Ammon's horn (tissue), 1 donor: ENCODE results near the gene EIPR1.
"Not testable (repeated sequence)": the region's sequence is repeated elsewhere in the genome, so short reads cannot be mapped to it uniquely, and the experiment has no call there.

Experiments used
- DNase-seq: peaks from one replicate; pipeline ENCODE4 v3.0.0-alpha.2; 2016; ENCODE audit warnings: low spot score

EIPR1 gene

DNA sequence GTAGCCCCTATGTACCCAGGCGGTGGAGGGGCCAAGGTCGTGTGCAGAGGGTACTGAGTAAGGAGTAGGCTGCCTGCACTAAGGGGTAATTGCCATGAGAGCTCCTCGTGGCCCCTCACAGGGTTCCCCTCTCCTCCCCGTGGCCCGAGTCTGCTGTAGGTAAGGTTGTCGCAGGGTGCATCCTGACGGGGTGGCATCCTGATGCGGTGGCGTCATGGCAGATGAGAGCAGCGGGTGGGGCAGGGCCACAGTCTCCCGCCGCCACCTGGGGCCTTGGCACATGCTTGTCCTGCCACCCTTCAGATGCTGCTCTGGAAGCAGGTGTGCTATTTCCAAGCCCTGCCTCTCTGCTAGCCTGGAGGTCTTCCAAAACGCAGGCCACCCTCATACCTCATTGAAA, 89.7 kb downstream of the EIPR1 start:
- no peak for DNase-seq

DNA sequence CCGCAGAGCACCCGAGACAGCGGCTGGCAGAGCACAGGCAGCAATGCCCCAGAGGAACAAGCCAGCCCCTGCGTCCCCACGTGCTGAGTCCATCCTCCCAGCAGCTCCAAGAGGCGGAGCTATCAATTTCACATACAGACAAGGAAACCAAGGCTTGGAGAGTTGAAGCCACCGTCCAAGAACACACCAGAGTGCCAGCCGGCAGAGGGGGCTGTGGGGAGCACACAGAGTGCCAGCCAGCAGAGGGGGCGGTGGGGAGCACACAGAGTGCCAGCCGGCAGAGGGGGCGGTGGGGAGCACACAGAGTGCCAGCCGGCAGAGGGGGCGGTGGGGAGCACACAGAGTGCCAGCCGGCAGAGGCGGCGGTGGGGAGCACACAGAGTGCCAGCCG, 91.0 kb downstream of the EIPR1 start:
- DNase-seq, result peak; percentile 49

- no peak for DNase-seq
Measured at GRCh38 chr2:3285901-3286645, 91.5 kb downstream of the EIPR1 start.

- no peak for DNase-seq
Measured at GRCh38 chr2:3284657-3285630, 92.7 kb downstream of the EIPR1 start.

DNA sequence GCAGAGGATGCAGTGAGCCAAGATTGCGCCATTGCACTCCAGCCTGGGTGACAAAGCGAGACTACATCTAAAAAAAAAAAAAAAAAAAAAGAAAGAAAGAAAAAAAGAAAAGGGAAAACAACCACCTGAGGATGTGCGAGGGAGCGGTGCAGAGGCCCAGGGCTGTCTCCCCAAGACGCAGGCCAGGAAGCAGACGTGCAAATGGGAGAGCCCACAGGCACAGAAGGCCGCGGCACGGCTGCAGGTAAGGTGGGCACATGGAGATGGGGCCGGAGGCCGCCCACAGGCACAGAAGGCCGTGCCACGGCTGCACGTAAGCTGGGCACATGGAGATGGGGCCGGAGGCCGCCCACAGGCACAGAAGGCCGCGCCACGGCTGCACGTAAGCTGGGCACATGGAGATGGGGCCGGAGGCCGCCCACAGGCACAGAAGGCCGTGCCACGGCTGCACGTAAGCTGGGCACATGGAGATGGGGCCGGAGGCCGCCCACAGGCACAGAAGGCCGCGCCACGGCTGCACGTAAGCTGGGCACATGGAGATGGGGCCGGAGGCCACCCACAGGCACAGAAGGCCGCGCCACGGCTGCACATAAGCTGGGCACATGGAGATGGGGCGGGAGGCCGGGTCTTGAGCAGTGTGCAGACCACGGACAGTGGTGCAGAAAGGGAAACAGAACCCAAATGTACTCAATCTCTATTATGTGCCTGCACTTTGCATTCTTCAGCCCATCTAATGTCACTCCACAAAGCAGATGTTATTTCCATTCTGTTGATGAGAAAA, 93.6 kb downstream of the EIPR1 start:
- DNase-seq, result not testable (repeated sequence)

DNA sequence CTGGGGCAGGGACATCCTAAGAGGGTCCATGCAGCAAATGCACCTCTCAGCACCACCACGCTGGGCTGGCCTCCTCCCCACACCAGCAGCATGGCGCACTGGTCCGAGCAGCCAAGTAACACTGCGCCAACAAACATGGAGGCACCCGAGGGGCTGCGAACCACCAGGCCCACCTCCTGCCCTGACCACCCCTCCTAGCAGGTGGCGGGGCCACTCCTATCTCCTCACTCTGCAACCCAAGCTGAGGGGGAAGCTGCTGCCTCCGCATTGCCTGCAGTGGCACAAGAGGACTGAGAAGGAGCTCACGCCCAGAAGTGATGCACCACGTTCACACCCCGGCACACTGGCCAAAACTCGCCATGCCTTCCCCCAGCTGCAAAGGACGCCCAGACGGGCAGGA, 94.4 kb downstream of the EIPR1 start:
- DNase-seq, result no peak

GRCh38 chr2:3282056-3282998, 95.3 kb downstream of the EIPR1 start:
- DNase-seq, result peak; percentile 87

GRCh38 chr2:3280683-3281520, 96.7 kb downstream of the EIPR1 start:
- DNase-seq, result no peak

DNA sequence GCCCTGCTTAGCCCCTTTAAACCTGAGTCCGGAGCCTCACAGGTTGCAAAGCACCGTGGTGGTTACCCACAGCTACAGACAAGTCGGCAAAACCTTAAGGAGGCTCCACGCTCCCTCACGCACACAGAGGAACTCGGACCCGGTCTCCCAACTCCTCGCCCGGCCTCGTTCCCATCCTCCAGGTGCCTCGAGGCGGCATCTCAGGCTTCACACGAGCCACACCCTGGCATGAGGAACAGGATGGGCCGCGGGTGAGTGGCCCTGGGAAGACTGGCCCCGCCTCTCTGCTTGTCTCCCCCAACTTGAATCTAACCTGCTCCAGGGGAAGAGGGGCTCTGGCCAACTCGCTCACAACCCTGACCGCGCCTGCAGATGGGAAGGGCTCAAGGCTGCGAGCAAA, 97.4 kb downstream of the EIPR1 start:
- DNase-seq, result no peak

DNA sequence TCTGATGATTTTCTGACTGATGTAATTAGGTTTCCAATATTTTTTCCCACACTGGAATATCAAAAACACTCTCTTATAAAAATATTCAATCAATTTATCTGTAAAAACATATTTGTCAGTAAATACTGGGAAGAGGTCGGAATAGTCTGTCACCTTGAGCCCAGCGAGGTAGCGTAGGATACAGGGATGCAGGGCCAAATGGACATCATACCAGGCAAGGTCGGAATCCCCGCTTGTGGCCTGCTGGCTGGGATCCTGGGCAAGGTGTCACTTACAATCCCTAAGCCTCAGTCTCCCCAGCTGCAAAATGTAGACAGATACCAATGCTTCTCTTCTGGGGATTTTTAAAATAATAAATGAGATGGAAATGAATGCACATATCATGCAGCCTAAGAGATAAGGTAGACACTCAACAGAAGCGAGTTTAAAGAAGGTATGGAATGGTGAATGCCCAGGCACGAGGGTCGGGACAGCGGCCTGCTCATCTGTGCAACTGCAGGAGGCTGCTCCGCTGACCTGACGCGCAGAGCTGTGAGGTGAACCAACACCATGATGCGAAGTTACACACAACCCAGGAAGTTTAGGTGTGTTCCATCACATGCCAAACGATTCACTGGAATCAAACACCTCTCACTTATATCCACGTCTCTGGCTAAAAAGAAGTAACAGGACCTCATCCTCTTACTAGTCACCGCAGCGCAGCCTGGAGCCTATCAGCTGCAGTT, 98.2 kb downstream of the EIPR1 start:
- DNase-seq, result no peak

DNA sequence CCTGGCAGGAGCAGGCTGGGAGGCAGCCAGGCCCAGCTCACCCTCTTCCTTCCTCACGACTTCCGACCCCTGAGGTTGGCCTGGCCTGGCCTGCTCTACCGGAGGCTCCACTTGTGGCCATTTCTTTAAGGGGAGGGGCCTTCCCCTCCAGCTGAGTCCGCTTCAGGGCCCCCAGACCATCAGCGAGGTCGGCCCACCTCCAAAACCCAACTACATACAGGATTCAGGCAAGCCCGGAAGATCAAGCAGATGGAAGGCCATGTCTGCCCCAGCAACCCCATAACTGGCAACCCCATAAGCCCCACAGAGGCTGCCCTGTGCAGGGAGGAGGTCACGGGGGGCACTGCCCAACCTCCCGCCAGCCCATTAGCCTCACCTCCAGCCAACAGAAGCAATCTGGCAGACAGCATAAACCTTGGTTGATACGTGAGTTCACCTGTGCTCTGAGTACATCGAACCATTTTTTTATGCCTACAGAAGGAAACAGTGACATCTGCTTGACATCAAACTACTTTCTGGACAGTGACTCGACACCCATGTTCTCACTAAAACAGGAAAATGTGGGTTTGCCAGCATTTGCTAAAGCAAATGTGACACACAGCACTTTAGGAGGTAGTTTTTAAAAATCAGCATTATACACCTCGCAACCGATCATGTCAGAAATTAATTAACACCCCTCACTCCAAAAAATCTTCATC, 98.9 kb downstream of the EIPR1 start:
- DNase-seq, result no peak

DNA sequence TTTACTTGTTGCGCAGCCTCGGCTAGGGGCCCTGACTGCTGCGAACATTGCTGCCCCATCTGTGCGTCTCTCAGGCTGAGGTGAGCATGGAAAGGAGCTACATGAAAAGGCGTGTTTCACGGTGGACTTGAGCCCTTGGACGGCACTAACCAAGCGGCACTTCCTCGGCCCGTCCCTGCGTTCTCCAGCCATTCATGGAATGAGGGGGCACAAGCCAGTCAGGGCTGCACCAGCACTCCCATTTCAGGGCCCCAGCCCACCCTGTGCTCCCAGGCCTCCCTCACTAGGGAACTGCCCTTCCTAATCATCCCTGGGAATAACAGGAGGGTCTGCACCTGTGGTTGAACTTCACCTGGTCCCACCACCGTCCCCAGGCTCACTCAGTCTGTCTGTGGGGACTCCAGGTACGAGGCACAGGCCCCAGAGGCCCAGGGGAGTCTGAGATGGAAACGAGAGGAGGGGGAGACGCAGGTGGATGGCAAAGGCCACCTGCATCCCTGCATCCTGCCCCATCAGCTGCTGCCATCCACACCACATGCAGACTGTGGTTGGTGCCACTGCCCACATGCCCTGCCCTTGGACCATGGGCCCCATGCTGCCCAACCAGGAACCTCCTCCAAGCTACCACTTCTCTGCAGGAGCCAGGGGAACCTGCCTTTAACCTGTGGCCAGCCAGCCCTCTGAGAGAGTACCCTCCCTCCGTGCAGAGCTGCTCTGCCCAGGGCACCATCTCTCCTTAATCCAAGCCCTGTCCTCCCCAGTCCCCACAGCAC, 99.7 kb downstream of the EIPR1 start:
- DNase-seq, result no peak

DNA sequence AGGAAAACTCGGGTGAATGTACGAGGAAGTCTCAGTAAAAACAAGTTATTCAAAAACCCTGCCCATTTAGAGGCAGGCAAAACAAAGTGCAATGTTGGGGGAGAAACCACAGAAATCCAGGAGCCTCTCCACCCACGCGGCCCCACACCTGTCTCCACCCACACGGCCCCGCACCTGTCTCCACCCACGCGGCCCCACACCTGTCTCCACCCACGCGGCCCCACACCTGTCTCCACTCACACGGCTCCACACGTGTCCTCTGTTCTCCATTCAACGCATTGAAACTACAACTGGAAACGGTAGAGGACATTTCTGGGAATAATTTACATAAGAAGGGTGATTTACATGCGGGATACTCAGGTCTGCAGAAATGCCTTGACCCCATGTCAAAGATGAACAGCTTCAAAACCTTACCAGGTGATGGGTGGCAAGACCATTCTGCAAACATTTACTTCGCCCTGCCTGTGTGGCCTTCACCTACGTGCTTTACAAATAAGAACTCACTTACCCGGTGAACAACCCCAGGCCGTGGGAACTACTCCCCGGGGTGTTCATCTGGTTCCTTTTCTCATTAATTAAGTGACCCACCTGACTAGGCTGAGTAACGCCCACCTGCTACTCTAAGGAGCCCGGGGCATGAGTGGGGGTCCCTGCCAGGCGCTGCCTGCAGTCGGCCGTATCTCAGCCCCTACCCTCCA, 100.4 kb downstream of the EIPR1 start:
- DNase-seq, result no peak

GRCh38 chr2:3272761-3273160, 104.9 kb downstream of the EIPR1 start:
- no peak for DNase-seq

DNA sequence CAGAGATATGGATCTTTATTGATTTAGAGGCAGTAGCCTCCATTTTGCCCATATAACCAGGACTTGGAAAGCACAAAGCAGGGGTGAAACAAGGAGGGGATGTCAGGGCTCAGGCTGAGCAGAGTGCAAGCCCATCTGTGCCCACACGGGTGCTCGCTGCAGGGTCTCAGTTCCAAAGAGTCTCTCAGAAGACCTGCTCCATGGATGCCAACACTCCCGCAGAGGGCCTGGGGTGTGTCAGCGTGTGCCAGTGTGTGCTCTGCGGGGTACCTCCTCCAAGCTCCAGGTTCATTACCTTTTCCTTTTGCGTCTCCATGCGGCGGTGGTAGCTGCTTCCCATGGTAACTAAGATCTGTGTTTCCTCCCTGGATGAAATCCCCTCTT, 107.5 kb downstream of the EIPR1 start:
- DNase-seq, result no peak

- no peak for DNase-seq
Measured at GRCh38 chr2:3269425-3270094, 108.1 kb downstream of the EIPR1 start.

DNA sequence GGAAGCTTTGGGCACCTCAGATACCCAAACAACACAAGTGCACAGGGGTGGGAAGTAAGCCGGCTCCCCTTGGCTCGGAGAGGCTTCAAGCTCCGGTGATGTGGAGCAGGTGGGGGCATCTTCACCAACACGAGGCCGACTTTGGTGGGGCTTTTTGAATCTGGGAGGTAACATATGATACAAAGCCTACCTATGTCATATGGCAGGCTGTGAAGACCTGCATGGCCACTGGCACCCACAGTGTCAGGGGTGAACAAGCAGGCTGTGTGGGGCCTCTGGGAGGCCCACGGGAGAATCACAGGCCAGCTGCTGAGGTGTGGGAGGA, 109.0 kb downstream of the EIPR1 start:
- no peak for DNase-seq
